NCI-H2171 treated with DMSO at 0.1 percent for 48 hours (cell line): ENCODE results near the gene PSMB7.
A peak's percentile ranks its signal among the peaks of the same experiment; 100 is the strongest.

Experiments used
- DNase-seq: peaks from one replicate; lab custom pipeline; 2025; lab: John Stamatoyannopoulos, UW

Gene PSMB7

GRCh38 chr9:124325816-124326215, 89.4 kb downstream of the PSMB7 start:
- DNase-seq, result no peak

GRCh38 chr9:124323904-124324303, 91.3 kb downstream of the PSMB7 start:
- DNase-seq, result no peak

DNA sequence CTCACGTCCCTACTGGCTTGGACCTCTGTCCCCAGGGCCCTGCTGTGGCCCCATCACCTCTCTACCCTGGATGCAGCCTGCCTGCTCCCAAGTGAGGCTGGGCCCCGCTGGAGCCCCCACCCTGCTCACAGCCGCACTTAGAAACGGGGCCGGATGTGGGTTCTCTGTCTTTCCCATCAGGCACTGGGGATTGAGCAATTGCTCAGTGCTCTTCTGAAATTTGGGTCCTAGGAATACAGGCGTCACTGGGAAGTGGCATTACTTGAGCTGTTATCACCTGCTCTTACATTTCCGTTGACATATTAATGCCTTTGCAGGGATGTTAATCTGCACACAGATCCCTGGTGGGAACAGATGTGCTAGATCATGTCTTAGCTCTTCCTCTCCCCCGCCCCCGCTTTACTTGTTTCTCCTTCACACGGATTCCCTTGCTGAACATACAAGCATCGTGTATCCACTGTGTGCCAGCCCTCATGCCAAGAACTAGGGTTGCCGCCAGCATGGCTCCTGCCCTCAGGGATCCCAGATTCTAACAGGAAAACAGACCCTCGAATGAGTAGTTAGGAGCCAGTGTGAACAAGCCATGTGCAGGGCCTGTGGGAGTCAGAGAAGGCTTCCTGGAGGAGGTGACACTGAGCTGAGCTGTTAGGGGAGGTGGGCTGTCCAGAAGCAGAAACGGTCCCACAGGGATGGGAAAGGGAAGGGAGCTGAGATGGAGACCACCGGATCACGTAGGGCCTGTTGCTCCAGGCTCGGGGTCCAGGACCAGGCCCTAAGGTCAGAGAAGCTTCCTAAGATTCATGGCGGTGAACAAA, 92.4 kb downstream of the PSMB7 start:
- no peak for DNase-seq

DNA sequence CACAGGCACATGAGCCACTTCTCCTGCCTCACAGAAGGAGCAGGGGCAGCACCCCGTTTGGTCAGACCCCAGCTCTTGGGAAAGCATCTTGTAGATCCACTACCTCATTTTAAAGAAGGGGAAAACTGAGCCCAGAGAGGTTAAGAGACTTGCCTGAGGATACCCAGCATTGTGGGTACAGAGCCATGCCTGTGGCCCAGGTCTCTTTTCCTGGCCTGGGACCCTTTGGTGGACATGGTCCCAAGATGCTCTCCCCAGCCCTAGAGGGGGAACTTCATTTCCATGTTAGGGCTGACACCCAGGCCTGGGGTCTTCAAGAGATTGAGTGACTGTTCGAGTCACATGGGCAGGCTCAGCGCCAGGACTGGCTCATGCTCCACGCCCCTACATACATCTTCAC, 93.3 kb downstream of the PSMB7 start:
- no peak for DNase-seq

DNA sequence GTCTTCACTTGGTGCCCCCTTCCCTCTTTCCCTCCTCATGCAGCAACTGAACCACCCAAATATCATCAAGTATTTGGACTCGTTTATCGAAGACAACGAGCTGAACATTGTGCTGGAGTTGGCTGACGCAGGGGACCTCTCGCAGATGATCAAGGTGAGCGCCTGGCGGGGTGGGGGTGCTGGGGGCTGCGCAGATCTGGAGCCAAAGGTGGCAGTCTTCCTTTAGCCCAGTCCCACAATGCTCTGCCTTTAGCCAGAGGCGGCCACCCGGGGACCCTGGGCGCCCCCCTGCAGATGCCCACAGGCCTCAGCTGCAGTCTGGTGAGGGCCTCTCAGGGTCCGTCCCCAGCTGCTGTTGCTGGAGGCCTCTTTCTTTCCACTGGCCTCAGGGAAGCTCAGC, 93.8 kb downstream of the PSMB7 start:
- no peak for DNase-seq

DNA sequence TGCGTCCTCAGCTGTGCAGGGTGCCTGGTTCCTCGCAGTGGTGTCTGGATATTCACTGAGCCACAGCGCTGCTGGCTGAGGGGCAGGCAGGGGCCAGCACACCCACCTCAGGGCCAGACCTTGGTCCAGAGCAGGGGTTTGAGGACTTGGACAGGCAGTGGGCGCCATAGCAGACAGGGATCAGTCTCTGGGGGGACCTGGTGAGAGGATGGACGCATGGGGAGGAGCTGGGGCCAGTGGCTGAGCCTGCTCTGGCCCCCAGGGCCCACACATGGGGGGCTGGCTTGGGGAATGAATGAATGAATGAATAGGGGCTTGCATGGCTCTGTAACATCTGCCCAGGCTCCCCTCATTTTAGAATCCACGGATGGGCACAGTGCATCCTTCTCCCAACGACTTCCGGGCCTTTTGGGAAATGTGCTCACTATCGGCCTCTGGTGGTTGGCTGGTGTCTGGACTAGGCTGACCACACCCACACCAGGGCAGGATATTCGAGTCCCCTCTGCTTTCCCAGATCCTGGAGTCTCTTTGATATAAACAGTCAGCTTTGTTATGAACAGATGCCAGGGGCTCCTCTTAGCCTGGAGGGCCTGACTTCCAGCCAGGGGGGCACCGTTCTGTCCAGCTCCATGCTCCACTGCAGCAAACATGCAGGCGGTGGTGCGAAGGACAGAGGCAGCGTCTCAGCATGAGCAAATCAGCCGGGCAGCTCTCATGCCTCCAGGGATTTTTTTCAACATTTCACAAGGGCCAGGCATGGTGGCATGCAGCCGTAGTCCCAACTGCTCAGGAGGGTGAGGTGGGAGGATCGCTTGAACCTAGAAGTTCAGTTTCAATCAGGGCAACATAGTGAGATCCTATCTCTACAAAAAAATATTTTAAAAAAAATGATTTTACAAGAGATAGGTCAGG, 94.9 kb downstream of the PSMB7 start:
- peak; percentile 70 for DNase-seq

GRCh38 chr9:124315882-124316281, 99.4 kb downstream of the PSMB7 start:
- DNase-seq, result no peak

DNA sequence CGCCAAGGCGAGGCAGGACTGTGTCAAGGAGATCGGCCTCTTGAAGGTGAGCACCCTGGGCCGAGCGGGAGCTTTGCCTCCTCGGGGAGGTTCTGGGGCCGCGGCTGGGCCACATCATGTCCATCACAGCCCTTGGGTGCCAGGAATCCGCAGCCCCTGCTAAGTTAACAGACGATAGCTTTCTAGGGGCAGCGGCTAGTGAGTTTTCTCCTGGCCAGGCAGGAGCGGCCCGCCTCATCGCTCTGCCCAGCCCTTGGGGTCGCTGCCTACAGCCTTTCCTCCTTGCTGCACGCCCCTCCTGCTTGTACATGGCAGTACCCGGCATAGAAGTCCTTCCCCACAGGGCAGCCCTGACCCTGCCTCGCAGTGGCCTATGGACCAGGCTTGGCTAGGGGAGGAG, 101.3 kb downstream of the PSMB7 start:
- no peak for DNase-seq

DNA sequence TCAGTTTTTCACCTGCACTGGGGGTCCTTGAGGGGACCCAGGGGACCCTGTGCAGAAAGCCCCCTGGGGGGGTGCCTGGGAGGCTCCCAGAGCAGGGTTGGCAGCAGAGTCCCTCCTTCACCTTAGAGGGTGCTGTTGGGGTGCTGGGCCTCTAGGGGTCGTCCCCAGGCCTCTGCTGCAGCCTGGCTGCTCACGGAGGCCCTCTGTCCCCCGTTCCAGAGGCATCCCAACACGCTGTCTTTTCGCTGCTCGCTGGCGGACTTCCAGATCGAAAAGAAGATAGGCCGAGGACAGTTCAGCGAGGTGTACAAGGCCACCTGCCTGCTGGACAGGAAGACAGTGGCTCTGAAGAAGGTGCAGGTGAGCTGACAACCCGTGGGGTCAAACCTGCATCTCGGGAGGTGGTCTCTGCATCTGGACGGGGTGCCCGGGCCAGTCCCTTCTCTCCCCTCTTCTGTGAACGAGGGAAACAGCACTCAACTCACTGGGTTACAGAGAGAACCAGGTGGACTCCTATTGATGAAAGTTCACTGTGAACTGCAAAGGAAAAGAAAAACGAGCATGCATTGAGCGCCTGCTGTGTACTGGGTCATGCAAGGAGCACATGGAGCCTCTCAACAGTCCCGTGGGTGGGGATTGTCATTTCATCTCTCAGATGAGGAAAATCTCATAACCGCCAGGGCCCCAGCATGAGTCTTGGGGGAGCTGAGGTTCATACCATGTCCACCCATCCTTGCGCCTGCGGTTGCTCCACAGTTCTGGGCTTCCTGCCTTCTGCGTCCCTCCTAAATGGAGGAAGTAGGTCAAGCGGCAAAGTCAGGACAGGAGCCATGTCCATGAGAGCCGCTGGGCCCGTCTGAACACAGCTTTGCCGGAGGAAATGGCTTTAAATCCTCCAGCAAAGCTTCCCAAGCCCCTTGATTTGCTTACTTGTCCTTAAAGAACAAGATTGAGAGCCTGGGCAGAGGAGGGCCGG, 102.7 kb downstream of the PSMB7 start:
- no peak for DNase-seq

GRCh38 chr9:124311283-124311682, 104.0 kb downstream of the PSMB7 start:
- no peak for DNase-seq

DNA sequence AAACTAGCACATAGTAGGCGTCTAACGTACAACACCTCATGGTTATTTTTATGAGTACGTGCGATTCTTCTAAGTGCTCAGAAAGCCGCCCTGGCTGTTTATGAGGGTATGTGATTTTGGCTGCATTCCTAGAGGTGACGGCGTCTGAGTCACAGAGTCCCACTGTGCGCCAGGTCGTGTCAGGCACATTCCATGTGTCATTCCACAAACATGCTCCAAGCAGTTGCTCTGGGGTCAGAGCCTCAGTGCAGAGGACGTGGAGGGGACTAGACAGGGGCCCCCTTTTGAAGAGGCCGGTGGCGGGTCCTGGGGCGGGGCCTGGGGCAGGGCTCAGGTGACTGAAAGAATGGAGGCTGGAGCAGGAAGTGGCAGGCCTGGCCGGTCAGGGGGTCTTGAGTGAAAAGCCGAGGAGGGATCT, 105.6 kb downstream of the PSMB7 start:
- DNase-seq, result no peak

GRCh38 chr9:124308606-124309491, 106.4 kb downstream of the PSMB7 start:
- no peak for DNase-seq

- no peak for DNase-seq
Measured at GRCh38 chr9:124307379-124308030, 107.7 kb downstream of the PSMB7 start.

- DNase-seq, result peak; percentile 4
Measured at GRCh38 chr9:124306098-124306735, 109.0 kb downstream of the PSMB7 start.

- DNase-seq, result no peak
Measured at GRCh38 chr9:124304285-124304684, 111.0 kb downstream of the PSMB7 start.

DNA sequence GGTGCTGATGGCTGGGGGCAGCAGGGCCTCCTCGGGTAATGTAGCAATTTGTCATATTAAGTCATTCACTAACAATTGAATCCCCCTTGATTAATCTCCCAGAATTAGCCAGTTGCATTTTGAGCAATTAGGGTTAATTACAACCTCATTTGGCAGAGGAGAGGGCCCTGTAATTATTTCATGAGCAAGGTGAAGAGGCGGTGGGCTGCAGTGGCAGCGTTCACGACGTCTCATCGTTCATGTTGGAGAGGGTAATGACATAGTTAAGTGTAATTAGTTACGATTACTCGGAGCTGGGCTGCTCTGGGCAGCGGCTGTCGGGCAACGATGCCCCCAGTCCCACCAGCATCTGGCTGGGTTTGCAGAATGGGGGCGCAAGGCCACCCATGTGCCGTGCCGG, 111.5 kb downstream of the PSMB7 start:
- DNase-seq, result no peak
